Endodermal cell (in vitro differentiated cells): ENCODE data around the gene ATXN1L. TPM values are rescaled to one million over a fixed set of nuclear protein-coding genes. Genes with fewer than 3 reads are reported as not detected.

Source experiments
- DNase-seq: peaks from one replicate; pipeline ENCODE4 v3.0.0-alpha.2; 2017
- H3K27ac ChIP-seq: 2 replicates; pipeline ENCODE4 v1.5.1; 2013; ENCODE audit warnings: mild to moderate bottlenecking, low read depth, low read length, moderate library complexity
- H3K27me3 ChIP-seq: 2 replicates; pipeline ENCODE4 v1.6.1; 2013; ENCODE audit warnings: mild to moderate bottlenecking, low read length, moderate library complexity; ENCODE audit not compliant: insufficient read depth, control insufficient read depth, poor library complexity, severe bottlenecking
- H3K36me3 ChIP-seq: 2 replicates; pipeline ENCODE4 v1.7.0; 2013; ENCODE audit warnings: mild to moderate bottlenecking, low read length, moderate library complexity; ENCODE audit not compliant: control insufficient read depth, insufficient read depth
- H3K4me1 ChIP-seq: one replicate; pipeline ENCODE4 v1.7.0; 2013; ENCODE audit warnings: low read length; ENCODE audit not compliant: control insufficient read depth, insufficient read depth
- H3K4me3 ChIP-seq: 2 replicates; pipeline ENCODE4 v1.5.1; 2013; ENCODE audit warnings: mild to moderate bottlenecking, low read length, moderate library complexity
- H3K9ac ChIP-seq: 2 replicates; pipeline ENCODE4 v1.6.1; 2013; ENCODE audit warnings: mild to moderate bottlenecking, low read length, moderate library complexity; ENCODE audit not compliant: poor library complexity, severe bottlenecking; ENCODE audit errors: extremely low read depth
- H3K9me3 ChIP-seq: 2 replicates; pipeline ENCODE4 v1.6.1; 2013; ENCODE audit warnings: mild to moderate bottlenecking, low read length, moderate library complexity; ENCODE audit not compliant: control insufficient read depth
- H3K27ac Mint-ChIP-seq: 2 replicates; pipeline ENCODE4 v1.8.0; 2020; ENCODE audit warnings: mixed read lengths
- H3K27me3 Mint-ChIP-seq: 2 replicates; pipeline ENCODE4 v1.8.0; 2021; ENCODE audit warnings: mild to moderate bottlenecking, mixed read lengths; ENCODE audit not compliant: insufficient read depth
- H3K36me3 Mint-ChIP-seq: 2 replicates; pipeline ENCODE4 v1.8.0; 2020; ENCODE audit warnings: low read depth, mixed read lengths
- H3K4me1 Mint-ChIP-seq: 2 replicates; pipeline ENCODE4 v1.8.0; 2020; ENCODE audit warnings: mixed read lengths
- H3K4me3 Mint-ChIP-seq: 2 replicates; pipeline ENCODE4 v1.8.0; 2020; ENCODE audit warnings: mild to moderate bottlenecking, moderate library complexity, mixed read lengths
- H3K9me3 Mint-ChIP-seq: 2 replicates; pipeline ENCODE4 v1.8.0; 2020; ENCODE audit warnings: mild to moderate bottlenecking, mixed read lengths
- WGBS, 2 experiments: methylation state at CpG; one replicate each; pipeline versions ENCODE4 v1.1.5 to v1.1.7; 2013; ENCODE audit warnings: missing lambda C conversion rate in 2 of 2, mixed read lengths in 1 of 2; ENCODE audit not compliant: insufficient coverage in 1 of 2, insufficient read length in 1 of 2; 5-methylcytosine and 5-hydroxymethylcytosine counted together
- total RNA-seq, 2 donors: library from RNA; stranded (reverse); fragmentation: NEBNext Ultra II Directional in 1 of 2; extraction: Animal tissue kit (Norgen Biotek cat#: 25700) in 1 of 2; gene quantifications; 2 replicates in 1 of 2; 3 replicates in 1 of 2; pipeline ENCODE4 v1.2.1, GENCODE V29; 2021
- TF ChIP-seq, protein P1 (sequence below): fragments of 200-600 bp; sonication (generic); conservative IDR thresholded peaks from 2 replicates; pipeline ENCODE4 v1.5.0; 2021; ENCODE audit warnings: antibody characterized with exemption, mild to moderate bottlenecking

The ATXN1L gene
- total RNA-seq, 2 donors from 2014 or later = 28.9 to 30.7 TPM

DNA sequence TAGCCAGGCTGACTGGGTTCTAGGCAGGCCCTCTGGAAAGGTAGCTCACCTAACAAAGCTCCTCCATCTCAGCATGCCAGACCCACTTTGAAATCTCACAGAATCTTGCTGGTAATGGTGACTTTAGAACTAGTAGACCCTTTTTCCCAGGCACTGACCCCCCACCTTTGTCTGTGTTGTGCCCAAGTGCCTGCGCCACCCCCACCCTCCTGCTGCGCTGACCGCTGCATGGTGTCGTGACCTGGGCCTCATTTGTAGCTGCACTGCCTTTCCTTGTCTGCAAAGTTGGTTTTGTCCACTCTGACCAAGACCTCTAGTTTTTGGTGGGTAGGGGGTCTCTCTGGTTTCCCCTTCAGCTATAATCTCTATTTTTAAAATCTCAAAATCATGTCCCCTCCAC is 6.8 kb downstream of the ATXN1L start:
- H3K9me3 Mint-ChIP-seq = no peaks in the 10 kb centered on the region
- no peaks in the 10 kb centered on the region for H3K27me3 Mint-ChIP-seq
- Histone ChIP-seq H3K36me3 (peaks cover 73% of the 10 kb centered on the region), H3K27me3 (no peaks in the 10 kb centered on the region), H3K4me3 (no peak overlapping the region), H3K9me3 (no peaks in the 10 kb centered on the region), H3K27ac (no peak overlapping the region), H3K9ac (no peak overlapping the region), H3K4me1 (peaks cover 2% of the 10 kb centered on the region)
- H3K27ac Mint-ChIP-seq = no peak overlapping the region
- H3K36me3 Mint-ChIP-seq = peaks cover 44% of the 10 kb centered on the region
- H3K4me1 Mint-ChIP-seq = peaks cover 9% of the 10 kb centered on the region
- WGBS, 2 experiments = 99% methylated on average over 4 of the region's 4 CpGs; no CpG with 5 or more reads in 1 of the 2 experiments
- no peak for DNase-seq
- TF ChIP-seq, protein P1, sequence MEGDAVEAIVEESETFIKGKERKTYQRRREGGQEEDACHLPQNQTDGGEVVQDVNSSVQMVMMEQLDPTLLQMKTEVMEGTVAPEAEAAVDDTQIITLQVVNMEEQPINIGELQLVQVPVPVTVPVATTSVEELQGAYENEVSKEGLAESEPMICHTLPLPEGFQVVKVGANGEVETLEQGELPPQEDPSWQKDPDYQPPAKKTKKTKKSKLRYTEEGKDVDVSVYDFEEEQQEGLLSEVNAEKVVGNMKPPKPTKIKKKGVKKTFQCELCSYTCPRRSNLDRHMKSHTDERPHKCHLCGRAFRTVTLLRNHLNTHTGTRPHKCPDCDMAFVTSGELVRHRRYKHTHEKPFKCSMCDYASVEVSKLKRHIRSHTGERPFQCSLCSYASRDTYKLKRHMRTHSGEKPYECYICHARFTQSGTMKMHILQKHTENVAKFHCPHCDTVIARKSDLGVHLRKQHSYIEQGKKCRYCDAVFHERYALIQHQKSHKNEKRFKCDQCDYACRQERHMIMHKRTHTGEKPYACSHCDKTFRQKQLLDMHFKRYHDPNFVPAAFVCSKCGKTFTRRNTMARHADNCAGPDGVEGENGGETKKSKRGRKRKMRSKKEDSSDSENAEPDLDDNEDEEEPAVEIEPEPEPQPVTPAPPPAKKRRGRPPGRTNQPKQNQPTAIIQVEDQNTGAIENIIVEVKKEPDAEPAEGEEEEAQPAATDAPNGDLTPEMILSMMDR = no peak
- no peak overlapping the region for H3K4me3 Mint-ChIP-seq

DNA sequence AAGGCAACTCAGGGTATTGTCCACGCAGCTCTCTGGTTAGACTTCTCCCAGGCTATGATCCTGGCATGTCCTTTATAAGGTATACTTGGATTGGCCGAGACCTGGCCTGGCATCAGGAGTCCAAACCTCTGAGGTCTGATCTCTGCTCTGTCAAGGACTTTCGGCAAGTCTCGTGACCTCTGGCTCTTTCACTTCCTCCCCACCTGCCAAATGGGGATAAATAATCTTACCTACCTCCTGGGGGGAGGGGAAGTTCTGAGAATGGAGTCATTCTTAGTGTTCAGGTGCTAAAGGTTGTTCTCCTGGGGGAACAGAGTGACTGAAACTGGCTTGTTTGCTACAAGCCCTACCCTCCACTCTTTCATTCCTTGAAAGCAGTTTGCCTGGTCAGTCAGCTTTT is 7.6 kb downstream of the ATXN1L start:
- Mint-ChIP-seq H3K4me1 (peaks cover 9% of the 10 kb centered on the region), H3K4me3 (no peak overlapping the region), H3K36me3 (peaks cover 41% of the 10 kb centered on the region), H3K27ac (peak overlapping the region; percentile 84), H3K27me3 (no peaks in the 10 kb centered on the region), H3K9me3 (no peaks in the 10 kb centered on the region)
- H3K27ac ChIP-seq = no peak overlapping the region
- no peaks in the 10 kb centered on the region for H3K27me3 ChIP-seq
- TF ChIP-seq, protein P1 = no peak
- peaks cover 72% of the 10 kb centered on the region for H3K36me3 ChIP-seq
- no peak overlapping the region for H3K4me3 ChIP-seq
- H3K9me3 ChIP-seq = no peaks in the 10 kb centered on the region
- H3K9ac ChIP-seq = no peak overlapping the region
- no peak for DNase-seq
- peaks cover 2% of the 10 kb centered on the region for H3K4me1 ChIP-seq
- WGBS, 2 experiments = 89 to 100% methylated on average over 4 of the region's 4 CpGs

DNA sequence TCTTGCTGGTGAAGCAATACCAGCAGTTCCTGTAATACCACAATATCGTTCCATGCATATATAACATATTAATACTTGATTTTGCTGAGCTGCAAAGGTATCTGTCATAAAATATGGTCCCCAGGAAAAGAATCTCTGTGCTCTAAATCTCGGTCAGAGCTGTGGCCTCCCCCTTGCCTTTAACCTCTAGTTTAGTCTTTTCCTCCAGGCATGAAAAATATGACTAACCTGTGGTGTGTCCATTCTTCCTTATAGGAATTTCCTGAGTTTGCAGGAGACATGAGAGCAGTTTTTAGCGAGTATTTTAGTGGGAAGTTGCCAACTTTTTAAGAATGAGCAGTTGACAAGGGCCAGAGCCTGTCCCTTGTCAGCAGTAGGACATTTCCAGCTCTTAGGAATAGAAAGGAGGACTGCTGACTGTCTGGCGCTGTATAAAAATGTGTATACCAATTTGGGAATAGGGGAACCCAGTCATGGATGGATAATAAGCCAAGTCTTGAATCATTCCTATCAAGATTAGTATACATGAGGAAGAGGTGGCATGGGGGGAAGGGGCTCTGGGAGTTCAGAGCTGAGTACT is 8.7 kb downstream of the ATXN1L start:
- H3K27ac Mint-ChIP-seq = no peak overlapping the region
- no peak overlapping the region for H3K4me3 Mint-ChIP-seq

More for the DNA sequence above, 8.7 kb downstream of the ATXN1L start:
- TF ChIP-seq, protein P1 = no peak
- Histone ChIP-seq H3K27me3 (no peaks in the 10 kb centered on the region), H3K36me3 (peaks cover 72% of the 10 kb centered on the region), H3K9ac (no peak overlapping the region), H3K4me1 (peaks cover 2% of the 10 kb centered on the region), H3K4me3 (no peak overlapping the region), H3K9me3 (no peaks in the 10 kb centered on the region), H3K27ac (no peak overlapping the region)
- Mint-ChIP-seq H3K4me1 (peaks cover 9% of the 10 kb centered on the region), H3K36me3 (peaks cover 39% of the 10 kb centered on the region), H3K9me3 (no peaks in the 10 kb centered on the region), H3K27me3 (no peaks in the 10 kb centered on the region)
- DNase-seq = no peak
- 94 to 95% methylated on average over 3 to 4 of the region's 4 CpGs for WGBS, 2 experiments
